Neuronal stem cell (in vitro differentiated cells): ENCODE measurements around the gene EN1.

Source experiments
- DNase-seq: peaks from one replicate; pipeline ENCODE4 v3.0.0-alpha.2; 2013; ENCODE audit warnings: low spot score
- H2AFZ ChIP-seq: one replicate; pipeline ENCODE4 v1.6.1; 2013; ENCODE audit warnings: mild to moderate bottlenecking, low read length, inconsistent platforms
- H2AK5ac ChIP-seq: 2 replicates; pipeline ENCODE4 v1.6.1; 2013; ENCODE audit warnings: low read depth, mild to moderate bottlenecking, inconsistent platforms, low read length, moderate library complexity, mixed read lengths
- H2BK120ac ChIP-seq: 2 replicates; pipeline ENCODE4 v1.6.1; 2013; ENCODE audit warnings: low read depth, mild to moderate bottlenecking, inconsistent platforms, low read length, moderate library complexity, mixed read lengths
- H2BK12ac ChIP-seq: one replicate; pipeline ENCODE4 v1.6.1; 2013; ENCODE audit warnings: low read length, inconsistent platforms
- H2BK15ac ChIP-seq: 2 replicates; pipeline ENCODE4 v1.6.1; 2013; ENCODE audit warnings: mild to moderate bottlenecking, low read length, inconsistent platforms, mixed read lengths
- H2BK5ac ChIP-seq: one replicate; pipeline ENCODE4 v1.6.1; 2013; ENCODE audit warnings: inconsistent platforms, mild to moderate bottlenecking, low read length, moderate library complexity
- H3K14ac ChIP-seq: one replicate; pipeline ENCODE4 v1.6.1; 2013; ENCODE audit warnings: low read length, inconsistent platforms
- H3K18ac ChIP-seq: 2 replicates; pipeline ENCODE4 v1.6.1; 2013; ENCODE audit warnings: low read length, inconsistent platforms
- H3K23ac ChIP-seq: 2 replicates; pipeline ENCODE4 v1.6.1; 2013; ENCODE audit warnings: low read depth, mild to moderate bottlenecking, mixed read lengths, low read length, inconsistent platforms; ENCODE audit not compliant: poor library complexity
- H3K27ac ChIP-seq: replicated peaks from 3 replicates; pipeline ENCODE4 v1.5.1; 2013; ENCODE audit warnings: low read length, inconsistent platforms
- H3K27me3 ChIP-seq, 3 experiments: 2 replicates each; pipeline ENCODE4 v1.6.1; 2013; ENCODE audit warnings: low read length in 3 of 3, mild to moderate bottlenecking in 2 of 3, inconsistent platforms in 1 of 3, low read depth in 1 of 3, mixed read lengths in 1 of 3, moderate library complexity in 1 of 3; ENCODE audit not compliant: control insufficient read depth in 3 of 3, insufficient read depth in 3 of 3
- H3K36me3 ChIP-seq, 2 donors: replicated peaks in 1 of 2; 2 replicates each; pipeline ENCODE4 v1.6.1; 2013; ENCODE audit warnings: low read length in 2 of 2; ENCODE audit not compliant: control insufficient read depth in 2 of 2, insufficient read depth in 2 of 2
- H3K4ac ChIP-seq: 2 replicates; pipeline ENCODE4 v1.6.1; 2013; ENCODE audit warnings: inconsistent platforms, mild to moderate bottlenecking, low read length, moderate library complexity
- H3K4me1 ChIP-seq, 2 donors: 1 replicate in 1 of 2; 2 replicates in 1 of 2; pipeline ENCODE4 v1.6.1; 2013; ENCODE audit warnings: low read length in 2 of 2, low read depth in 1 of 2; ENCODE audit not compliant: control insufficient read depth in 2 of 2, insufficient read depth in 1 of 2
- H3K4me2 ChIP-seq: one replicate; pipeline ENCODE4 v1.6.1; 2013; ENCODE audit warnings: mild to moderate bottlenecking, low read length, inconsistent platforms; ENCODE audit not compliant: insufficient read depth, poor library complexity, severe bottlenecking
- H3K4me3 ChIP-seq, 2 donors: 2 replicates each; pipeline ENCODE4 v1.5.1; 2013; ENCODE audit warnings: low read length in 2 of 2, mild to moderate bottlenecking in 2 of 2, inconsistent platforms in 1 of 2, moderate library complexity in 1 of 2
- H3K79me1 ChIP-seq: one replicate; pipeline ENCODE4 v1.6.1; 2013; ENCODE audit warnings: low read depth, mild to moderate bottlenecking, inconsistent platforms, low read length, moderate library complexity
- H3K9ac ChIP-seq: one replicate; pipeline ENCODE4 v1.6.1; 2013; ENCODE audit warnings: mild to moderate bottlenecking, low read depth, low read length, inconsistent platforms; ENCODE audit not compliant: poor library complexity
- H3K9me3 ChIP-seq, 2 donors: replicated peaks in 1 of 2; 2 replicates each; pipeline versions ENCODE3 to v1.6.1; 2013; ENCODE audit warnings: low read length in 2 of 2, mild to moderate bottlenecking in 2 of 2, inconsistent platforms in 1 of 2, low read depth in 1 of 2, mixed read lengths in 1 of 2, moderate library complexity in 1 of 2; ENCODE audit not compliant: control insufficient read depth in 2 of 2, insufficient read depth in 1 of 2
- H4K8ac ChIP-seq: one replicate; pipeline ENCODE4 v1.6.1; 2013; ENCODE audit warnings: low read depth, mild to moderate bottlenecking, inconsistent platforms, low read length, moderate library complexity
- H4K91ac ChIP-seq: one replicate; pipeline ENCODE4 v1.6.1; 2013; ENCODE audit warnings: low read length, low read depth, mild to moderate bottlenecking, inconsistent platforms; ENCODE audit not compliant: poor library complexity
- WGBS, 2 donors: extraction: QIAGEN DNeasy Blood & Tissue Kit; methylation state at CpG; one replicate each; pipeline ENCODE4 v1.1.7; 2013; ENCODE audit warnings: missing lambda C conversion rate in 2 of 2, mixed read lengths in 1 of 2; ENCODE audit not compliant: insufficient read length in 2 of 2, insufficient replicate concordance in 1 of 2; ENCODE audit errors: extremely low coverage in 2 of 2; 5-methylcytosine and 5-hydroxymethylcytosine counted together

The EN1 gene

DNA sequence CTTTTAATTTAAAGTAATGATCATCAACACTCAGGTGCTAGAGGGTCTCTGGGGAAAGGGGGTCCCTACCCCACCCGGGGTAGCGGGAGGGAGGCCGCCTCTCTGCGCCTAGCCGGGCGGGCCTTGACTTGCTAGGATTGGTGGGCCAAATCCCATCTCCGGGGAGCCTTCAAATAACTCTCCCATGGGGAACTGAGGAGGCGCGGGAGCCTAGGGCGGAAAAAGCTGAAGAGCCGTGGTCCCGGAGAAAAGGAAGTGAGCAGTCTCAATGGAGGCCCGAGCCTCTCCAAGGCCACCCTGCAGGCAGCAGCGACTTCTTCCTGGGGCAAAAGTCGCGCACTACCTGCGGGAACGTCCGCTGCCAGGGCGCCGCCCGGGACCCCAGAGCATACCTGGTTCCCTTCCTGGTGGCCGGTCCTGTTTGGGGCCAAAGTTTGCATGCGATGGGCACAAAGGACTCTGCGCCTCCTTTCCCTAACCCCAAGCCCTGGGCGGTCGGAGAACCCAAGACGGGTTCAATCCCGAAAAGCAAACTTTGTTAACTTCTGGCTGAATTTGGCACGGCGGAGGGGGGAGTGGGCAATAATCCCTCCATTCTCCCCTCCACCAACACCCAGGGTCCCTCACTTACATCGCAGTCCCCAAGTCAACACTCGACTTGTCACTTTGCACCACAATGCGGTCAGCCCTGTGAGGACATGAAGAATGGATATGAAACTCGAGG is 13.6 kb downstream of the EN1 start:
- Histone ChIP-seq H3K18ac (peak overlapping the region; percentile 56), H3K36me3 (no peaks in the 10 kb centered on the region), H2BK120ac (no peak overlapping the region), H3K14ac (no peak overlapping the region), H3K4me3 (no peak overlapping the region), H3K4me2 (peak overlapping the region; percentile 29), H2AK5ac (peak overlapping the region; percentile 65), H3K27ac (no peak overlapping the region), H3K9me3 (peaks cover 1 to 5% of the 10 kb centered on the region in 2 donors), H3K4ac (no peak overlapping the region), H3K23ac (peak overlapping the region; percentile 62), H3K4me1 (peaks cover 2 to 7% of the 10 kb centered on the region in 2 donors), H4K91ac (no peak overlapping the region), H3K79me1 (no peaks in the 10 kb centered on the region), H3K27me3 (peaks cover 57 to 91% (median 83%) of the 10 kb centered on the region in 3 experiments), H3K9ac (no peak overlapping the region), H4K8ac (no peak overlapping the region), H2AFZ (no peak overlapping the region), H2BK5ac (peak overlapping the region; percentile 67), H2BK15ac (peak overlapping the region; percentile 14), H2BK12ac (no peak overlapping the region)
- DNase-seq: no peak
- no CpG with 5 or more reads among the region's 35 CpGs for WGBS, 2 donors

DNA sequence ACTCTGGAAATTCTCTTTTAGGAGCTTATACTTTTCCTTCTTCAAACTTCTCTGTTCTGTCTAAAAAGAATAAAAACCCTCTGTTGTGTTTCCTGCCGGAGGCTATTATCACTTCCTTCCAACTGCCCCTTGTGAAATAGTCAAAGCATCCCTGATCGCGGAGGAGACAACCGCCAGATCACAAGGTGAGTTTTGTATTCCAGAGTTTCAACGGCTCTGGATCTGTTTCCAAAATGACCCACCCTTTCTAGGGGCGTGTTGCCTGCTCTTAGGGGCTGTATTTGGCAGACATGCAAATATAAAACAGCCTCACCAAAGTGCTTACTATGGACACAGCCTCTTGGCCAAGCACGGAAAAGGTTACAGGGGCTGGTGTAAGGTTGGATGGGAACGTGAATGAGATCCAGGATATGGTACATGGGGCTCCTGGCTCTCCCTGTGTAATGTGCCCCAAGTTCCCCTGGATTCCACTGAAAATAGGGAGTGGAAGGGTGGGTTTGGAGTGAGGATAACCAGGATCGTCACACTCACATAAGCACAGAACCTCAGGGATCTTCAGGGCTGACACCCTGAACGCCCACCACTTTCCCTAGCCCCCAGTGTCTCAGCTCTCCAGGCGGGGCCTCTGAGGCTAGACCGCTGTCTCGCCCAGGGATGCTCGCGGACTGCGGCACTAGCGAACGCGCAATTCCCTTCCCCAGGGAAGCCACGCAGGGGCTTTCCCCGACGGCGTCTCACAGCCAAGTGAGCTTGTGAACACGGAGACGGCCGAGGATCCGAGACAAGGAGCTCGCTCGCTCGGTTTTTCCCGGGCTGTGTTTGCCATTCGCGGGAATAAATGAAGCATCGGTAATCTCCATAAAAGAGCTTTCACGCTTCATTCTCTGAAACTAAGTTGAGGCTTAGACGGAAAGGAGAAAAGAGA is 14.4 kb downstream of the EN1 start:
- H2AK5ac ChIP-seq: peak overlapping the region; percentile 49
- H2BK15ac ChIP-seq: no peak overlapping the region
- no peak overlapping the region for H2BK5ac ChIP-seq
- no peak overlapping the region for H3K4me3 ChIP-seq
- no peak overlapping the region for H2BK120ac ChIP-seq
- no peak overlapping the region for H3K4me2 ChIP-seq
- H2BK12ac ChIP-seq: no peak overlapping the region
- H3K27me3 ChIP-seq: peaks cover 56 to 83% (median 77%) of the 10 kb centered on the region in 3 experiments
- DNase-seq: no peak
- peaks cover 2 to 7% of the 10 kb centered on the region in 2 donors for H3K4me1 ChIP-seq
- no peak overlapping the region for H4K91ac ChIP-seq
- H3K27ac ChIP-seq: no peak overlapping the region
- no peaks in the 10 kb centered on the region for H3K36me3 ChIP-seq
- no peak overlapping the region for H3K9ac ChIP-seq
- H3K79me1 ChIP-seq: no peaks in the 10 kb centered on the region
- peak overlapping the region; percentile 17 for H3K23ac ChIP-seq
- H3K18ac ChIP-seq: no peak overlapping the region
- H3K14ac ChIP-seq: no peak overlapping the region
- H2AFZ ChIP-seq: no peak overlapping the region
- no peak overlapping the region for H3K4ac ChIP-seq
- no CpG with 5 or more reads among the region's 36 CpGs for WGBS, 2 donors
- peaks cover under 1 to 5% of the 10 kb centered on the region in 2 donors for H3K9me3 ChIP-seq
- H4K8ac ChIP-seq: no peak overlapping the region

DNA sequence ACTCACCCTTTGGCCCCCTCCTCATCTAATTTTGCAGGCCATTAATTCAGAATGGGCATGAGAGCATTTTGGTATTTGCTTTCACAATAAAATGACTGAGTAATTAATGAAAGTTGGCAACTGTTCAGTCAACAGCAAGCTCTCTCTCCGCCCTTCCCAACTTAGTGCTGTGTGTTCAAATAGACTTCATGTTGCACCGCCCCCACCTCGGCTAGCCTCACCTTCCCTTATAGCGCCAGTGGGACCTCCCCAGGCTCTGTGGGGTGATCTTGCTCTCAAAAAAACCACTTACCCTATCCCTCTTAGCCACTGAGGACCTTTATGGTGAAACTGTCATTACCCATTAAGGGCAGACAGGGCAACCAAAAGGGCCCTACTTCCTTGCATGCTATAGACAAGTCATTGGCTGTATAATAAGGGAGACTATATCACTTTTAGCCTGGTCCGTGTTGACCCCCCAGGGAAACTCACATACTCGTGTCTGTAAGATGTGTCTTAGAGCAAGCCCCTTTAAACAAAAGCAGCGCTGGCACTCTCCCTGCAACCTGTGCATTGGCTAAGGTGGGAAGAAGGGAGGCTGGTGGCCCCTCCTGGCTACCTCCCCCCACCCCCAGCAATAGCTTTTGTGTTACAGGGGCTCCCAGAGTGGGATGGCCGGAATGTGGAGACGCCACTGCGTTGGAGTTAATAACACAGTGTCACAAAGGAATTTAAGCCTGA is 15.2 kb downstream of the EN1 start:
- WGBS, 2 donors: no CpG with 5 or more reads among the region's 10 CpGs
- Histone ChIP-seq H4K8ac (no peak overlapping the region), H3K23ac (no peak overlapping the region), H3K27me3 (peaks cover 48 to 75% (median 70%) of the 10 kb centered on the region in 3 experiments), H4K91ac (no peak overlapping the region), H2AK5ac (no peak overlapping the region), H3K14ac (no peak overlapping the region), H3K4me3 (no peak overlapping the region), H3K27ac (no peak overlapping the region), H3K4ac (no peak overlapping the region), H3K4me2 (no peak overlapping the region), H3K4me1 (peaks cover 2 to 7% of the 10 kb centered on the region in 2 donors), H2BK15ac (no peak overlapping the region), H3K79me1 (no peaks in the 10 kb centered on the region), H2BK12ac (no peak overlapping the region), H2BK120ac (no peak overlapping the region), H3K18ac (no peak overlapping the region), H2AFZ (no peak overlapping the region), H3K9ac (no peak overlapping the region), H3K9me3 (peaks cover 0 to 5% of the 10 kb centered on the region in 2 donors), H2BK5ac (no peak overlapping the region), H3K36me3 (no peaks in the 10 kb centered on the region)
- DNase-seq: no peak
